CD8-positive, alpha-beta memory T cell (primary cell): ENCODE measurements around the gene MSMO1. TPM values are rescaled to one million over a fixed set of nuclear protein-coding genes. Genes with fewer than 3 reads are reported as not detected.

ENCODE experiments used
- polyA plus RNA-seq: library from polyadenylated mRNA; unstranded; fragments of 300-500 nt; fragmentation: Illumina TruSeq; gene quantifications from one replicate; pipeline ENCODE4 v1.2.3, GENCODE V29; 2021
- total RNA-seq, 2 experiments: library from RNA; stranded (reverse); gene quantifications; one replicate each; pipeline ENCODE4 v1.2.3, GENCODE V29; 2021

Gene MSMO1
- total and polyA plus RNA-seq, 3 experiments from 2014 or later, result 22.4 to 29.1 (median 26.8) TPM

Other genes starting within 250 kb of the MSMO1 start
- 10 to 100 TPM; 18.1 to 20.8 TPM for gene TMEM192, start 214.8 kb upstream of the MSMO1 start, total RNA-seq
- gene TMEM192, start 214.8 kb upstream of the MSMO1 start, polyA plus RNA-seq, result 23.9 TPM
- 10 to 100 TPM; 25.7 to 25.9 TPM for gene KLHL2, start 120.1 kb upstream of the MSMO1 start, total RNA-seq
- 5.2 TPM for gene KLHL2, start 120.1 kb upstream of the MSMO1 start, polyA plus RNA-seq
- gene CPE, start 51.3 kb downstream of the MSMO1 start, total RNA-seq, result not detected
- not detected for gene CPE, start 51.3 kb downstream of the MSMO1 start, polyA plus RNA-seq